Suppressor macrophage treated with lipopolysaccharide for 4 hours (primary cell): Measurements from ENCODE around the gene ETFB.
A peak's percentile ranks its signal among the peaks of the same experiment; 100 is the strongest.

ENCODE experiments used
- DNase-seq: peaks from one replicate; pipeline ENCODE4 v3.0.0-alpha.2; 2020

The ETFB gene

GRCh38 chr19:51326216-51327065, 39.7 kb downstream of the ETFB start:
- DNase-seq: no peak

- peak; percentile 16 for DNase-seq
Measured at GRCh38 chr19:51325161-51325976, 40.8 kb downstream of the ETFB start.

GRCh38 chr19:51324167-51324481, 42.1 kb downstream of the ETFB start:
- no peak for DNase-seq

- DNase-seq: no peak
Measured at GRCh38 chr19:51323481-51324166, 42.6 kb downstream of the ETFB start.

- no peak for DNase-seq
Measured at GRCh38 chr19:51321799-51322198, 44.4 kb downstream of the ETFB start.

GRCh38 chr19:51320280-51320657, 45.9 kb downstream of the ETFB start:
- DNase-seq: no peak

GRCh38 chr19:51319649-51320279, 46.4 kb downstream of the ETFB start:
- DNase-seq: no peak

GRCh38 chr19:51318687-51319648, 47.2 kb downstream of the ETFB start:
- no peak for DNase-seq

GRCh38 chr19:51317968-51318367, 48.2 kb downstream of the ETFB start:
- no peak for DNase-seq

- DNase-seq: no peak
Measured at GRCh38 chr19:51317376-51317775, 48.8 kb downstream of the ETFB start.

- DNase-seq: no peak
Measured at GRCh38 chr19:51316688-51317087, 49.5 kb downstream of the ETFB start.

- no peak for DNase-seq
Measured at GRCh38 chr19:51311351-51312257, 54.6 kb downstream of the ETFB start, which contains the start of gene IGLON5. Gene IGLON5 (plus strand): TSS chr19:51311644. CDS start chr19:51311848, 204 bp downstream.

- DNase-seq: no peak
Measured at GRCh38 chr19:51305479-51305878, 60.7 kb downstream of the ETFB start.

- no peak for DNase-seq
Measured at GRCh38 chr19:51301266-51301665, 64.9 kb downstream of the ETFB start.

GRCh38 chr19:51297406-51297805, 68.8 kb downstream of the ETFB start:
- DNase-seq: no peak

GRCh38 chr19:51296336-51297093, 69.7 kb downstream of the ETFB start:
- DNase-seq: peak; percentile 19

GRCh38 chr19:51295382-51296126, 70.6 kb downstream of the ETFB start:
- no peak for DNase-seq
